Dedifferentiated amniotic fluid mesenchymal stem cell (primary cell): ENCODE measurements around the gene CCR4.
"Not testable (repeated sequence)": the region's sequence is repeated elsewhere in the genome, so short reads cannot be mapped to it uniquely, and the experiment has no call there.

Source experiments
- DNase-seq: peaks from one replicate; pipeline ENCODE4 v3.0.0-alpha.2; 2016; ENCODE audit errors: extremely low spot score

The CCR4 gene

GRCh38 chr3:32951410-32951811 lies at the start of gene CCR4:
Gene CCR4, plus strand, starts transcription at chr3:32951644. Its CDS starts 1,779 bp downstream, at chr3:32953423.
- DNase-seq: no peak

DNA sequence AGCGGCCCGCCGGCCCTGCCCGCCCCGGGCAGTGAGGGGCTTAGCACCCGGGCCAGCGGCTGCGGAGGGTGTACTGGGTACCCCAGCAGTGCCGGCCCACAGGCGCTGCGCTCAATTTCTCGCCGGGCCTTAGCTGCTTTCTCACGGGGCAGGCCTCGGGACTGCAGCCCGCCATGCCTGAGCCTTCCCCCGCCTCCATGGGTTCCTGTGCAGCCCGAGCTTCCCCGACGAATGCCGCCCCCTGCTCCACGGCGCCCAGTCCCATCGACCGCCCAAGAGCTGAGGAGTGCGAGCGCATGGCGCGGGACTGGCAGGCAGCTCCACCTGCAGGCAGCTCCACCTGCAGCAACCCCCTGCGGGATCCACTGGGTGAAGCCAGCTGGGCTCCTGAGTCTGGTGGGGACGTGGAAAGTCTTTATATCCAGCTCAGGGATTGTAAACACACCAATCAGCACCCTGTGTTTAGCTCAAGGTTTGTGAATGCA lies 48.5 kb upstream of the CCR4 start:
- DNase-seq: not testable (repeated sequence)

GRCh38 chr3:32903953-32904352 lies 47.5 kb upstream of the CCR4 start:
- no peak for DNase-seq

GRCh38 chr3:32909999-32910398 lies 41.4 kb upstream of the CCR4 start:
- no peak for DNase-seq

- DNase-seq: no peak
These were observed 40.5 kb upstream of the CCR4 start for GRCh38 chr3:32910954-32911353.

DNA sequence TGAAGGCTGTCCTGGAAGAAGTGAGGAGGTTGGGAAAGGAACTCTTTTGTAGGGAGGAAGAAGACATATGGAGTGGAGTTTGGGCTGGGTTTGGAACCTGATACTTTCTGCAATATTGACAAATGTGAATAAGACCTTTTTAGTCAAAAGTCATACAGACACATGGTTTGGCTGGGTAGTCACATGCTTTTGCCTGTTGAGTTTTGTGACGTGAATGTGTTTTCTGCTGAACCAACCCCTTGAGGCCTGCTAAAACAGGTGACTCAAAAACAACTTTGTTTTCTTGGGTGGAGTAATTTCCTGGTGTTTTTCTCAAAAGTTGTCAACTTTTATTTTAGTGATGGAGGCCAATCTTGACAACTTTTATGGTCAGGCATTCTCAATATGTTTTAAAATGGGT lies 39.4 kb upstream of the CCR4 start:
- no peak for DNase-seq

- DNase-seq: peak; percentile 80
These were observed 37.5 kb upstream of the CCR4 start for GRCh38 chr3:32913790-32914446.

GRCh38 chr3:32919920-32920319 lies 31.5 kb upstream of the CCR4 start:
- DNase-seq: no peak

DNA sequence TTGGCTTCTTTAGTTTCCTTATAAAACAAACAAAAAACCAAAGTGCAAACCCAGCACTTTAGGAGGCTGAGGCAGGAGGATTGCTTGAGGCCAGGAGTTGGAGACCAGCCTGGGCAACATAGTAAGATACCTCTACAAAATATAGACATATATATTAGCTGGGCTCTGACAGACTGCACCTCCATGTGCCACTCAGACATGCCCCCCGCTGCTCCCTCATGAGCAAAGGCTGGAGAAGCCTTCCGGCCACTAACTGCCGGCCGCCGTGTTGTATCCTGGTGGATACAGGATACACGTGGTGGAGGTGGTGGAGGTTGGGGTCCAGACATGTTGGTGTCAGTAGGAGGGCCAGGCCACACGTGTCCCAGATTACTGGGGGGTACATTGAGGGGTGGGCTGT lies 29.4 kb upstream of the CCR4 start:
- DNase-seq: no peak

DNA sequence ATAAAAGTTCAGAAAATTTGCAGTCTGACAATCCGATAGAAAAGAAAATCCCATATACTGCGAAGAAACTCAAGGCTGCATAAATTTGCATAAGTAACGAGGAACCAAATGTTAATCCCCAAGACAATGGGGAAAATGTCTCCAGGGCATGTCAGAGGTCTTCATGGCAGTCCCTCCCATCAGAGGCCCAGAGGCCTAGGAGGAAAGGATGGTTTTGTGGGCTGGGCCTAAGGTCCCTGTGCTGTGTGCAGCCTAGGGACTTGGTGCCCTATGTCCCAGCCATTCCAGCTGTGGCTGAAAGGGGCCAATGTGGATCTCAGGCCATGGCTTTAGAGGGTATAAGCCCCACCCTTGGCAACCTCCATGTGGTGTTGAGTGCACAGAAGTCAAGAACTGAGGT lies 21.3 kb upstream of the CCR4 start:
- DNase-seq: no peak

- not testable (repeated sequence) for DNase-seq
These were observed 20.2 kb upstream of the CCR4 start for GRCh38 chr3:32931273-32931672.

GRCh38 chr3:32934150-32934742 lies 17.2 kb upstream of the CCR4 start:
- DNase-seq: peak; percentile 22

DNA sequence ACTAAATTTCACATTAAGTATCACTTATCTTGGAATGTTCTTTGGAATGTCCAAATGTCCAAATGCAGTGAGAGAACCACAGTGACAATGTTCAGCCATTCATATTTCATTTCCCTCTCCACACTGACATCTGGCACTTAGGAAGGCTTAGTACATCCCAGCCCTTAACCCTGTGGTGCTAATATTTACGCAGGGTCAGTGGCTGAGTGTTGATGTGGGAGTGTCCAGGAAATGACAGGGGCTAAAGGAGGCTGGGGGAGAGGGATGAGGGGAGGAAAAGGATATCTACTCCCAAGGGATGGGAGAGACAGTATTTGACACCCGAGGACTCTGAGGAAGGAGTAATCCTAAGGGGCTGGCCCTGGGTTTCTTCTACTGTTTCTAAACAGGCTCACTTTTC lies 14.1 kb upstream of the CCR4 start:
- DNase-seq: no peak

GRCh38 chr3:32939531-32940284 lies 11.7 kb upstream of the CCR4 start:
- DNase-seq: not testable (repeated sequence)

DNA sequence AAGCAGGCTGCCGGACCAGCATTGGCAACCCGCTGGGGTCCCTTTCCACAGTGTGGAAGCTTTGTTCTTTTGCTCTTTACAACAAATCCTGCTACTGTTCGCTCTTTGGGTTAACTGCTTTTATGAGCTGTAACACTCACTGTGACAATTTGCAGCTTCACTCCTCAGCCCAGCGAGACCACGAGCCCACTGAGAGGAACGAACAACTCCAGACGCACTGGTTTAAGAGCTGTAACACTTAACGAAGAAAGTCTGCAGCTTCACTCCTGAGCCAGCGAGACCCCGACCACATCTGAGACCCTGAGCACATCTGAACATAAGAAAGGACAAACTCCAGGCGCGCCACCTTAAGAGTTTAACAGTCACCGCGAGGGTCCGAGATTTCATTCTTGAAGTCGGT lies 10.7 kb upstream of the CCR4 start:
- DNase-seq: no peak

GRCh38 chr3:32945136-32945535 lies 6.3 kb upstream of the CCR4 start:
- DNase-seq: no peak

DNA sequence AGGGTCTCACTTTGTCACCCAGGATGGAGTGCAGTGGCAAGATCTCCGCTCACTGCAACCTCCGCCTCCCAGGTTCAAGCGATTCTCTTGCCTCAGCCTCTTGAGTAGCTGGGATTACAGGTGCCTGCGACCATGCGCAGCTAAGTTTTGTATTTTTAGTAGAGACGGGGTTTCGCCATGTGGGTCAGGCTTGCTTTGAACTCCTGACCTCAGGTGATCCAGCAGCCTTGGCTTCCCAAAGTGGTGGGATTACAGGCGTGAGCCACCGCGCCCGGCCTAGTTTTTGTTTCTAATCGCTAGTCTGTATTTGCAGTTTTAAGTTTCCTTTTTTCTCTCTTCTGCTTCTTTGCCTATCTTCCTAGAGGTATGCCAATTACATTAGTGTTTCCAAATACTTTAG lies 5.8 kb upstream of the CCR4 start:
- not testable (repeated sequence) for DNase-seq

DNA sequence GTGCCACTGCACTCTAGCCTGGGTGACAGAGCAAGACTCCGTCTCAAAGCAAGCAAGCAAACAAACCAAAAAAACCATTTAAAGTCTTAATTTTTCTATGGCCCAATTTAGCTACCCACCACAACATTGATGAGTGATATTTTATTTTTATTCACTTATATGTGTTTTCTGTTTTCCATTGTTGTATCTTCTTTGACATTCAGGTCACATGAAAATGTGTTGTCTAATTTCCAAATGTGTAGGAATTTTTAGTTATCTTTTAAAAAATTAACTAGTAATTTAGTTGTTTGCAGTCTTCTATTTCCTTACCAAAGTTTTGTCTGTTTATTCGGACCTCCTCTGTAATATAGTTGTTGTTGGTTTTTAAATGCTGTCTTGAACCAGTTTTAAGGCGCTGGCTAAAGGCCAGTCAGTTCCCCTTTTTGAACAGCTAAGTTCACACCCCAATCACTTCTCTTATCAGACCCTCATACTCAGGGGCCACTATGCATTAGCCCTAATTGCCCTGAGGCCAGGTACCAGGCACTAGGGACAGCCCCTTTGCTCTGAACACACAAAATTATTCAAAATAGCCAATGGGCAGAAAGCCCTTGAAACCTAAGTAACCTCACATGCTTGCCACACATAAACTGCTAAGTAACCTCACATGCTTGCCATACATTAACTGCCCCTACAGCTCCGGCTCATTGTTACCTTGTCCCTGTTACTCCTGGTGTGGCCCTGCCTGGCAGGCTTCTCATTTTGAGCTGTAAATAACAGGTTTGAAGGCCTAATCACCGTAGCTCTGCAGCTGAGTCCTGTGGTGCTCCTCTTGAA lies 4.3 kb upstream of the CCR4 start:
- DNase-seq: no peak

DNA sequence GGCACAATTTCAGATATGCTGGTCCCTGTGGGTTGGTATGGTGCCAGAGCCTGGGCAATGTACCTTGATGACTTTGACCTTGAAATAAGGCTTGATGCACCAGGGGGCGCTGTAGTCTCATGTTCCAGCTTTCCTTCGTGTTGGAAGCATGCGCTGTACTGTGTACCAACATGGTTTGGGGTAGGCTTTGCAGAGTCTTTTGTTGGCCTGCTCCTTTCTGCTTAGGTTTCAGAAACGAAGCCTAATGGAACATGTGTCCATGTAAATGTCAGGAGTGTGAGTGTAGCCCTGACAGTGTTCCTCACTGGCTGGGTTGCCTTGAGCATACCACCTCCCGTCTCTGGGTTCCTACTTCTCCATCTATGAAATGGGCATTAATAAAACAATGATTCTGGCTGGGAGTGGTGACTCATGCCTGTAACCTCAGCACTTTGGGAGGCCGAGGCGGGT lies 3.6 kb upstream of the CCR4 start:
- peak; percentile 67 for DNase-seq

- no peak for DNase-seq
These were observed 2.6 kb upstream of the CCR4 start for GRCh38 chr3:32948625-32949445.

- DNase-seq: no peak
These were observed 928 bp upstream of the CCR4 start for GRCh38 chr3:32950516-32950915.
